Neural progenitor cell (in vitro differentiated cells): ENCODE measurements around the gene MORN3. TPM values are rescaled to one million over a fixed set of nuclear protein-coding genes. Genes with fewer than 3 reads are reported as not detected.

ENCODE experiments used
- DNase-seq: peaks from one replicate; pipeline ENCODE4 v3.0.0-alpha.2; 2016; ENCODE audit warnings: low spot score
- H2AFZ ChIP-seq: fragments of 200-600 bp; sonication (generic); replicated peaks from 2 replicates; pipeline ENCODE4 v1.6.1; 2016; ENCODE audit warnings: antibody characterized with exemption
- H3F3A ChIP-seq: fragments of 200-600 bp; sonication (generic); 2 replicates; pipeline ENCODE4 v1.6.1; 2016; ENCODE audit warnings: antibody characterized with exemption, low read depth
- H3K27ac ChIP-seq: fragments of 200-600 bp; sonication (generic); 2 replicates; pipeline ENCODE4 v1.5.1; 2016; ENCODE audit warnings: mild to moderate bottlenecking
- H3K27me3 ChIP-seq: fragments of 200-600 bp; sonication (generic); 2 replicates; pipeline ENCODE4 v1.6.1; 2016; ENCODE audit warnings: mild to moderate bottlenecking, moderate library complexity
- H3K36me3 ChIP-seq: fragments of 200-600 bp; sonication (generic); 2 replicates; pipeline ENCODE4 v1.5.1; 2016
- H3K4me1 ChIP-seq: fragments of 200-600 bp; sonication (generic); 2 replicates; pipeline ENCODE4 v1.6.1; 2016; ENCODE audit warnings: mixed run types
- H3K4me2 ChIP-seq: fragments of 200-600 bp; sonication (generic); 2 replicates; pipeline ENCODE4 v1.6.1; 2016
- H3K4me3 ChIP-seq: fragments of 200-600 bp; sonication (generic); 2 replicates; pipeline ENCODE4 v1.5.1; 2016
- H3K79me2 ChIP-seq: fragments of 200-600 bp; sonication (generic); 2 replicates; pipeline ENCODE4 v1.6.1; 2016; ENCODE audit warnings: low read depth
- H3K9ac ChIP-seq: fragments of 200-600 bp; sonication (generic); 2 replicates; pipeline ENCODE4 v1.6.1; 2016
- H3K9me3 ChIP-seq: fragments of 200-600 bp; sonication (generic); 2 replicates; pipeline ENCODE4 v1.5.1; 2016; ENCODE audit warnings: low read depth
- H4K20me1 ChIP-seq: fragments of 200-600 bp; sonication (generic); 2 replicates; pipeline ENCODE4 v1.6.1; 2016; ENCODE audit warnings: low read depth
- H3K27ac Mint-ChIP-seq: 3 replicates; pipeline ENCODE4 v1.8.0; 2021; ENCODE audit warnings: mixed read lengths
- H3K27me3 Mint-ChIP-seq: 2 replicates; pipeline ENCODE4 v1.8.0; 2022; ENCODE audit warnings: low read depth, mild to moderate bottlenecking, inconsistent platforms, moderate library complexity, mixed read lengths; ENCODE audit not compliant: insufficient read depth
- H3K36me3 Mint-ChIP-seq: 3 replicates; pipeline ENCODE4 v1.8.0; 2021; ENCODE audit warnings: mixed read lengths
- H3K4me1 Mint-ChIP-seq: 3 replicates; pipeline ENCODE4 v1.8.0; 2021; ENCODE audit warnings: mixed read lengths
- H3K4me3 Mint-ChIP-seq: 3 replicates; pipeline ENCODE4 v1.8.0; 2021; ENCODE audit warnings: mild to moderate bottlenecking, moderate library complexity, mixed read lengths
- H3K9me3 Mint-ChIP-seq: 3 replicates; pipeline ENCODE4 v1.8.0; 2020; ENCODE audit warnings: mixed read lengths
- EZH2 ChIP-seq: fragments of 200-600 bp; sonication (generic); IDR thresholded peaks from 2 replicates; pipeline ENCODE4 v1.6.1; 2017; ENCODE audit warnings: antibody characterized with exemption, mild to moderate bottlenecking, moderate library complexity
- EZH2phosphoT487 ChIP-seq: fragments of 200-600 bp; sonication (generic); IDR thresholded peaks from 2 replicates; pipeline ENCODE4 v1.6.1; 2017; ENCODE audit warnings: antibody characterized with exemption
- total RNA-seq: library from RNA; depleted of rRNA; stranded (reverse); fragments of >200 nt; gene quantifications from 2 replicates; pipeline ENCODE4 v1.2.3, GENCODE V29; 2015; ENCODE audit warnings: low replicate concordance
- TF ChIP-seq, protein P1 (sequence below): fragments of 200-600 bp; sonication (generic); IDR thresholded peaks from 2 replicates; pipeline ENCODE4 v1.5.1; 2017; ENCODE audit warnings: antibody characterized with exemption, mild to moderate bottlenecking

MORN3 gene
- total RNA-seq, 1 donor from 2014 or later: 0.19 TPM

GRCh38 chr12:121712461-121713256 is 43.2 kb upstream of the MORN3 start, which contains the start of gene TMEM120B:
TMEM120B (plus strand) TSS chr12:121712752; CDS start chr12:121712896, 144 bp downstream.
- H3K4me1 Mint-ChIP-seq: peaks cover 50% of the 10 kb centered on the region
- Histone ChIP-seq H3K79me2 (peaks cover 34% of the 10 kb centered on the region), H3K9ac (peak within 1 kb of the TSS; percentile 35), H3K36me3 (no peaks in the 10 kb centered on the region), H3K4me3 (peak within 1 kb of the TSS; percentile 94), H3K27ac (no peak within 1 kb of the TSS), H2AFZ (peak within 1 kb of the TSS; percentile 98), H3K4me2 (peak within 1 kb of the TSS; percentile 90), H3F3A (peaks cover 34% of the 10 kb centered on the region), H3K9me3 (no peaks in the 10 kb centered on the region), H3K4me1 (peaks cover 15% of the 10 kb centered on the region), H4K20me1 (peaks cover 16% of the 10 kb centered on the region), H3K27me3 (no peaks in the 10 kb centered on the region)
- peak; percentile 86 for DNase-seq
- H3K9me3 Mint-ChIP-seq: no peaks in the 10 kb centered on the region
- peak within 1 kb of the TSS; percentile 89 for H3K4me3 Mint-ChIP-seq
- peaks cover 6% of the 10 kb centered on the region for H3K27me3 Mint-ChIP-seq
- peak within 1 kb of the TSS; percentile 15 for H3K27ac Mint-ChIP-seq
- TF ChIP-seq EZH2: no peak
- TF ChIP-seq EZH2phosphoT487: no peak
- TF ChIP-seq, protein P1, sequence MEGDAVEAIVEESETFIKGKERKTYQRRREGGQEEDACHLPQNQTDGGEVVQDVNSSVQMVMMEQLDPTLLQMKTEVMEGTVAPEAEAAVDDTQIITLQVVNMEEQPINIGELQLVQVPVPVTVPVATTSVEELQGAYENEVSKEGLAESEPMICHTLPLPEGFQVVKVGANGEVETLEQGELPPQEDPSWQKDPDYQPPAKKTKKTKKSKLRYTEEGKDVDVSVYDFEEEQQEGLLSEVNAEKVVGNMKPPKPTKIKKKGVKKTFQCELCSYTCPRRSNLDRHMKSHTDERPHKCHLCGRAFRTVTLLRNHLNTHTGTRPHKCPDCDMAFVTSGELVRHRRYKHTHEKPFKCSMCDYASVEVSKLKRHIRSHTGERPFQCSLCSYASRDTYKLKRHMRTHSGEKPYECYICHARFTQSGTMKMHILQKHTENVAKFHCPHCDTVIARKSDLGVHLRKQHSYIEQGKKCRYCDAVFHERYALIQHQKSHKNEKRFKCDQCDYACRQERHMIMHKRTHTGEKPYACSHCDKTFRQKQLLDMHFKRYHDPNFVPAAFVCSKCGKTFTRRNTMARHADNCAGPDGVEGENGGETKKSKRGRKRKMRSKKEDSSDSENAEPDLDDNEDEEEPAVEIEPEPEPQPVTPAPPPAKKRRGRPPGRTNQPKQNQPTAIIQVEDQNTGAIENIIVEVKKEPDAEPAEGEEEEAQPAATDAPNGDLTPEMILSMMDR: peak; percentile 44
- no peaks in the 10 kb centered on the region for H3K36me3 Mint-ChIP-seq

DNA sequence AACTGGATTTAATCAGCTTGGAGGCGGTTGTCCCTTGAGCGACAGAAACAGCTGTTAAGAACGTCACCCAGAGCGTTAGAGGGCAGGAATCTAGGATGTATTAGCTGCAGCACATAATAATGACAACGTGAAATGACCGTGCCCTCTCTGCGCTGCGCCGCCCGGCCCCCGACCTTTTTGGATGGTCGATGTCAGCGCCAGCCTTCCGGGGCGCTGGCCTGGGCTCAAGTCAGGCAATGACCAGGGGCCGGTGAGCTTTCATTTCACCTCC is 42.7 kb upstream of the MORN3 start:
- no peaks in the 10 kb centered on the region for H3K36me3 Mint-ChIP-seq
- no peaks in the 10 kb centered on the region for H3K9me3 Mint-ChIP-seq
- peaks cover 12% of the 10 kb centered on the region for H4K20me1 ChIP-seq
- H3K4me2 ChIP-seq: peak overlapping the region; percentile 90
- H3K4me1 Mint-ChIP-seq: peaks cover 47% of the 10 kb centered on the region
- H3K4me1 ChIP-seq: peaks cover 15% of the 10 kb centered on the region
- H3K4me3 Mint-ChIP-seq: peak overlapping the region; percentile 89
- peak overlapping the region; percentile 94 for H3K4me3 ChIP-seq
- peak; percentile 65 for DNase-seq
- peak overlapping the region; percentile 87 for H2AFZ ChIP-seq
- no peaks in the 10 kb centered on the region for H3K9me3 ChIP-seq
- H3K27me3 Mint-ChIP-seq: peaks cover 6% of the 10 kb centered on the region
- H3K27ac ChIP-seq: no peak overlapping the region
- peaks cover 33% of the 10 kb centered on the region for H3F3A ChIP-seq
- TF ChIP-seq, protein P1: no peak
- H3K27me3 ChIP-seq: no peaks in the 10 kb centered on the region
- peaks cover 29% of the 10 kb centered on the region for H3K79me2 ChIP-seq
- H3K9ac ChIP-seq: peak overlapping the region; percentile 25
- H3K36me3 ChIP-seq: no peaks in the 10 kb centered on the region
- peak overlapping the region; percentile 15 for H3K27ac Mint-ChIP-seq

DNA sequence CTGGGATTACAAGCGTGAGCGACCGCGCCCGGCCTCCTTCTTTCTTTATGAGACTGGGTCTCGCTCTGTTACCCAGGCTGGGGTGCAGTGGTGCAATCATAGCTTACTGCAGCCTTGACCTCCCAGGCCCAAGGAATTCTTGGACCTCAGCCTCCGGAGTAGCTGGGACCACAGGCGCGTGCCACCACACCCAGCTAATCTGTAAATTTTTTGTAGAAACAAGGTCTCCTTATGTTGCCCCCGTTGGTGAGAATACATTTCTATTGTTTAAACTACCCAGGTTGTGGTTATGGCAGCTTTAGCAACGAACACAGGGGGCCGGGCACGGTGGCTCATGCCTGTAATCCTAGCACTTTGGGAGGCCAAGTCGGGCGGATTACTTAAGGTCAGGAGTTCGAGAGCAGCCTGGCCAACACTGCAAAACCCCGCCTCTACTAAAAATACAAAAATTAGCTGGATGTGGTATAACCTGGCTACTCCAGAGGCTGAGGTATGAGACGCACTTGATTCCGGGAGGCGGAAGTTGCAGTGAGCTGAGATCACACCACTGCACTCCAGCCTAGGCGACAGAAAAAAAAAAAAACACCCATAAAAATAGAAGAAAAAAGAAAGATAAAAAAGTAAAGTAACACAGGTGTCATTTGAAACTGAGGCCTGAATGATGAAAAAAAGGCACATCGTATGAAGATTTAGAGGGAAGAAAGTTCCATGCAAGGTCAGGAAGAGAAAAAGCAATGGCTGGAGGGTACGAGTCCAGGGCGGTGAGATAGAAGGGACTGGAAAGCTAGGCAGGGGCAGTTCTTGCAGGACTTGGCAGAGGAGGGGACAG is 42.1 kb upstream of the MORN3 start:
- H3K9ac ChIP-seq: peak overlapping the region; percentile 25
- Mint-ChIP-seq H3K27ac (peak overlapping the region; percentile 15), H3K27me3 (peaks cover 6% of the 10 kb centered on the region), H3K4me1 (peaks cover 41% of the 10 kb centered on the region), H3K9me3 (no peaks in the 10 kb centered on the region), H3K36me3 (no peaks in the 10 kb centered on the region), H3K4me3 (peak overlapping the region; percentile 89)
- H3K27ac ChIP-seq: no peak overlapping the region
- peak overlapping the region; percentile 87 for H2AFZ ChIP-seq
- H3K27me3 ChIP-seq: no peaks in the 10 kb centered on the region
- no peaks in the 10 kb centered on the region for H3K36me3 ChIP-seq
- DNase-seq: no peak
- peaks cover 11% of the 10 kb centered on the region for H3K4me1 ChIP-seq
- peak overlapping the region; percentile 94 for H3K4me3 ChIP-seq
- H3K79me2 ChIP-seq: peaks cover 25% of the 10 kb centered on the region
- H3F3A ChIP-seq: peaks cover 28% of the 10 kb centered on the region
- H4K20me1 ChIP-seq: peaks cover 9% of the 10 kb centered on the region
- TF ChIP-seq EZH2 (no peak), EZH2phosphoT487 (no peak)
- TF ChIP-seq, protein P1: no peak
- no peaks in the 10 kb centered on the region for H3K9me3 ChIP-seq
- peak overlapping the region; percentile 90 for H3K4me2 ChIP-seq
